Left cardiac atrium (tissue), 4 donors: ENCODE measurements around the gene TBX20. TPM values are rescaled to one million over a fixed set of nuclear protein-coding genes. Genes with fewer than 3 reads are reported as not detected.
"Not testable (repeated sequence)": the region's sequence is repeated elsewhere in the genome, so short reads cannot be mapped to it uniquely, and the experiment has no call there.

Experiments used
- ATAC-seq, 2 donors: fragments of 200-7000 bp; cut with Tn5 transposase; one replicate each; pipeline ENCODE4 v1.9.1; 2020; ENCODE audit warnings: mild to moderate bottlenecking in 2 of 2, moderate library complexity in 2 of 2
- DNase-seq: peaks from one replicate; pipeline ENCODE4 v3.0.0-alpha.2; 2020
- intact Hi-C, 2 donors: fragments of 100-400 bp; cut with DNase I; formaldehyde crosslinking; loops; one replicate each; pipeline versions ENCODE4 v1.14.1 to v1.15.1; 2022 to 2023
- total RNA-seq, 2 donors: library from RNA; stranded (reverse); fragmentation: NEBNext Ultra II Directional; extraction: Animal tissue kit (Norgen Biotek cat#: 25700); gene quantifications; one replicate each; pipeline ENCODE4 v1.2.1, GENCODE V29; 2021
- donor health status: DM: no; HTN: yes; CAD: no.
- donor health status: DM: no; HTN: yes; CAD: no; lungs with severe emphysema.
- donor health status: DM: yes; HTN: yes; CAD: no.
- donor health status: Dilated cardiomyopathy.

The TBX20 gene
- total RNA-seq, 2 donors from 2014 or later, result 109 to 126 TPM

GRCh38 chr7:35257251-35258124 is 3.6 kb upstream of the TBX20 start:
- intact Hi-C loops, result loop anchor here in 1 of 2 donors (10.0 kb wide), 1 partner anchor 73 kb away; no protein-coding TSS in a partner anchor
- ATAC-seq (peak; percentile 13 to 33), DNase-seq (peak; percentile 49)

GRCh38 chr7:35256256-35257175 is 2.6 kb upstream of the TBX20 start:
- no peak for DNase-seq
- intact Hi-C loops, result loop anchor here in 1 of 2 donors (10.0 kb wide), 1 partner anchor 72 kb away; no protein-coding TSS in a partner anchor

GRCh38 chr7:35255443-35256255 is 1.7 kb upstream of the TBX20 start:
- DNase-seq, result peak; percentile 24
- no peak for ATAC-seq
- intact Hi-C loops, result loop anchor here in 1 of 2 donors (10.0 kb wide), 1 partner anchor 71 kb away; no protein-coding TSS in a partner anchor

More at GRCh38 chr7:35256256-35257175, 2.6 kb upstream of the TBX20 start:
- no peak for ATAC-seq

- intact Hi-C loops, result loop anchor here in 1 of 2 donors (10.0 kb wide), 1 partner anchor 70 kb away; no protein-coding TSS in a partner anchor
- ATAC-seq (peak; percentile 5 to 12), DNase-seq (peak; percentile 40)
Measured at GRCh38 chr7:35254496-35255442, 869 bp upstream of the TBX20 start.

GRCh38 chr7:35253460-35253709 is 515 bp downstream of the TBX20 start:
- peak; percentile 26 for DNase-seq
- peak in 1 of 2 donors; percentile 4 for ATAC-seq
- intact Hi-C loops, result loop anchor here in 1 of 2 donors (10.0 kb wide), 1 partner anchor 69 kb away; no protein-coding TSS in a partner anchor

- intact Hi-C loops, result loop anchor here in 1 of 2 donors (10.0 kb wide), 1 partner anchor 68 kb away; no protein-coding TSS in a partner anchor
- ATAC-seq (no peak), DNase-seq (no peak)
Measured at GRCh38 chr7:35252612-35253459, 1.1 kb downstream of the TBX20 start.

- DNase-seq (peak; percentile 35), ATAC-seq (no peak)
- intact Hi-C loops, result loop anchor here in 1 of 2 donors (10.0 kb wide), 1 partner anchor 67 kb away; no protein-coding TSS in a partner anchor
Measured at GRCh38 chr7:35251606-35252310, 2.1 kb downstream of the TBX20 start.

- ATAC-seq (no peak), DNase-seq (no peak)
- intact Hi-C loops, result loop anchor here in 1 of 2 donors (10.0 kb wide), 1 partner anchor 66 kb away; no protein-coding TSS in a partner anchor
Measured at GRCh38 chr7:35250941-35251340, 3.0 kb downstream of the TBX20 start.

GRCh38 chr7:35250452-35250851 is 3.4 kb downstream of the TBX20 start:
- DNase-seq (no peak), ATAC-seq (no peak)
- intact Hi-C loops, result loop anchor here in 1 of 2 donors (10.0 kb wide), 1 partner anchor 66 kb away; no protein-coding TSS in a partner anchor

GRCh38 chr7:35249537-35249907 is 4.4 kb downstream of the TBX20 start:
- peak in 1 of 2 donors; percentile 21 for ATAC-seq
- DNase-seq, result peak; percentile 42
- intact Hi-C loops, result no loop called here

- intact Hi-C loops, result no loop called here
- peak; percentile 18 to 28 for ATAC-seq
- no peak for DNase-seq
Measured at GRCh38 chr7:35248576-35249536, 5.0 kb downstream of the TBX20 start.

GRCh38 chr7:35246819-35247218 is 7.1 kb downstream of the TBX20 start:
- intact Hi-C loops, result no loop called here
- ATAC-seq, result no peak
- no peak for DNase-seq

GRCh38 chr7:35241884-35242283 is 12.0 kb downstream of the TBX20 start:
- intact Hi-C loops, result no loop called here
- ATAC-seq (peak; percentile 50 to 80), DNase-seq (no peak)

GRCh38 chr7:35241436-35241835 is 12.5 kb downstream of the TBX20 start:
- no peak for ATAC-seq
- intact Hi-C loops, result no loop called here
- DNase-seq, result no peak

- ATAC-seq, intact Hi-C loops, DNase-seq: not testable (repeated sequence)
Measured at GRCh38 chr7:35241008-35241407, 12.9 kb downstream of the TBX20 start.
